Colonic mucosa (tissue), 4 donors: ENCODE measurements around the gene DNAJC15. TPM values are rescaled to one million over a fixed set of nuclear protein-coding genes. Genes with fewer than 3 reads are reported as not detected.
"Not testable (repeated sequence)": the region's sequence is repeated elsewhere in the genome, so short reads cannot be mapped to it uniquely, and the experiment has no call there.

Source experiments
- DNase-seq: peaks from one replicate; pipeline ENCODE4 v3.0.0-alpha.2; 2020
- H3K27ac ChIP-seq: fragments of 200-600 bp; one replicate; pipeline ENCODE4 v1.8.0; 2021
- H3K27me3 ChIP-seq: fragments of 200-600 bp; one replicate; pipeline ENCODE4 v1.8.0; 2021
- H3K36me3 ChIP-seq: fragments of 200-600 bp; one replicate; pipeline ENCODE4 v1.8.0; 2021
- H3K4me1 ChIP-seq: fragments of 200-600 bp; one replicate; pipeline ENCODE4 v1.8.0; 2021; ENCODE audit warnings: mild to moderate bottlenecking
- H3K4me3 ChIP-seq: fragments of 200-600 bp; one replicate; pipeline ENCODE4 v1.8.0; 2021
- H3K9ac ChIP-seq, 2 donors: one replicate each; pipeline ENCODE4 v1.7.0; 2013; ENCODE audit warnings: control low read depth in 2 of 2, low read depth in 2 of 2, low read length in 2 of 2
- H3K9me3 ChIP-seq: fragments of 200-600 bp; one replicate; pipeline ENCODE4 v1.8.0; 2021
- CTCF ChIP-seq: fragments of 200-600 bp; IDR thresholded peaks from one replicate; pipeline ENCODE4 v1.8.0; 2022; ENCODE audit warnings: antibody characterized with exemption, mild to moderate bottlenecking
- intact Hi-C: fragments of 100-400 bp; cut with DNase I; formaldehyde crosslinking; loops from one replicate; pipeline ENCODE4 v1.14.1; 2022
- total RNA-seq, 2 donors: library from RNA; stranded (reverse); fragmentation: NEBNext Ultra II Directional in 1 of 2; extraction: Animal tissue kit (Norgen Biotek cat#: 25700) in 1 of 2; gene quantifications; one replicate each; pipeline ENCODE4 v1.2.1, GENCODE V29; 2021
- donor health status: healthy.
- donor health status: DM: no; HTN: no; CAD: no.
- donor health status: DM: no; HTN: no; CAD: no.

Gene DNAJC15
- total RNA-seq, 2 donors from 2014 or later: 6.6 to 14.6 TPM

GRCh38 chr13:42990291-42991232 is 32.8 kb upstream of the DNAJC15 start:
- H3K36me3 ChIP-seq: no peaks in the 10 kb centered on the region
- intact Hi-C loops: no loop called here
- H3K9ac ChIP-seq: peak overlapping the region; percentile 61 to 88
- H3K4me3 ChIP-seq: peak overlapping the region; percentile 64
- TF ChIP-seq CTCF: no peak
- H3K9me3 ChIP-seq: no peaks in the 10 kb centered on the region
- H3K27ac ChIP-seq: peak overlapping the region; percentile 99
- H3K27me3 ChIP-seq: no peaks in the 10 kb centered on the region
- H3K4me1 ChIP-seq: peaks cover 12% of the 10 kb centered on the region
- no peak for DNase-seq

GRCh38 chr13:42991233-42991897 is 32.0 kb upstream of the DNAJC15 start:
- H3K27me3 ChIP-seq, H3K36me3 ChIP-seq, H3K9me3 ChIP-seq, intact Hi-C loops: not testable (repeated sequence)
- peak overlapping the region; percentile 61 to 88 for H3K9ac ChIP-seq
- H3K4me3 ChIP-seq: peak overlapping the region; percentile 64
- peaks cover 12% of the 10 kb centered on the region for H3K4me1 ChIP-seq
- peak overlapping the region; percentile 99 for H3K27ac ChIP-seq
- peak; percentile 50 for DNase-seq

- Histone ChIP-seq H3K4me1 (peaks cover 12% of the 10 kb centered on the region), H3K27me3 (no peaks in the 10 kb centered on the region), H3K9me3 (no peaks in the 10 kb centered on the region), H3K36me3 (no peaks in the 10 kb centered on the region), H3K4me3 (peak within 1 kb of the TSS; percentile 64), H3K27ac (peak within 1 kb of the TSS; percentile 99), H3K9ac (peak within 1 kb of the TSS; percentile 61 to 88)
- DNase-seq: peak; percentile 78
- intact Hi-C loops: no loop called here
- no peak for TF ChIP-seq CTCF
These were observed 31.3 kb upstream of the DNAJC15 start, which contains the start of gene EPSTI1 for GRCh38 chr13:42991898-42992763. Gene EPSTI1, minus strand, starts transcription at chr13:42992241. Its CDS starts 76 bp downstream, at chr13:42992165.

GRCh38 chr13:42992764-42993122 is 30.6 kb upstream of the DNAJC15 start:
- H3K9me3 ChIP-seq: no peaks in the 10 kb centered on the region
- no peak for DNase-seq
- H3K4me3 ChIP-seq: peak overlapping the region; percentile 64
- peaks cover 12% of the 10 kb centered on the region for H3K4me1 ChIP-seq
- no peak for TF ChIP-seq CTCF
- intact Hi-C loops: no loop called here
- H3K36me3 ChIP-seq: no peaks in the 10 kb centered on the region
- peak overlapping the region; percentile 61 to 88 for H3K9ac ChIP-seq
- peak overlapping the region; percentile 99 for H3K27ac ChIP-seq
- no peaks in the 10 kb centered on the region for H3K27me3 ChIP-seq

GRCh38 chr13:42994878-42995277 is 28.5 kb upstream of the DNAJC15 start:
- Histone ChIP-seq H3K36me3 (no peaks in the 10 kb centered on the region), H3K27ac (no peak overlapping the region), H3K4me3 (no peak overlapping the region), H3K4me1 (peaks cover 10% of the 10 kb centered on the region), H3K27me3 (no peaks in the 10 kb centered on the region), H3K9me3 (no peaks in the 10 kb centered on the region), H3K9ac (no peak overlapping the region)
- no peak for TF ChIP-seq CTCF
- intact Hi-C loops: no loop called here
- no peak for DNase-seq
